ENCODE results near the gene KDM2B.
"Not testable (repeated sequence)": the region's sequence is repeated elsewhere in the genome, so short reads cannot be mapped to it uniquely, and the experiment has no call there.

KDM2B gene

GRCh38 chr12:121583334-121583661, 2.5 kb upstream of the KDM2B start:
- DNase-seq, result not testable (repeated sequence)

GRCh38 chr12:121582583-121583333, 1.9 kb upstream of the KDM2B start:
- DNase-seq, result no peak

GRCh38 chr12:121581686-121582429, 1.0 kb upstream of the KDM2B start:
- no peak for DNase-seq

GRCh38 chr12:121579981-121580868, 598 bp downstream of the KDM2B start:
- DNase-seq, result peak; percentile 67

- peak; percentile 47 for DNase-seq
Observed at GRCh38 chr12:121579190-121579791, 1.5 kb downstream of the KDM2B start.

- DNase-seq, result no peak
Observed at GRCh38 chr12:121578230-121579189, 2.3 kb downstream of the KDM2B start.

- DNase-seq, result no peak
Observed at GRCh38 chr12:121577443-121578180, 3.2 kb downstream of the KDM2B start.

GRCh38 chr12:121576851-121577391, 3.9 kb downstream of the KDM2B start:
- no peak for DNase-seq

- DNase-seq, result no peak
Observed at GRCh38 chr12:121575952-121576625, 4.7 kb downstream of the KDM2B start.

- no peak for DNase-seq
Observed at GRCh38 chr12:121575051-121575450, 5.8 kb downstream of the KDM2B start.

- DNase-seq, result no peak
Observed at GRCh38 chr12:121574025-121574424, 6.8 kb downstream of the KDM2B start.

- no peak for DNase-seq
Observed at GRCh38 chr12:121571920-121572319, 8.9 kb downstream of the KDM2B start.

- DNase-seq, result no peak
Observed at GRCh38 chr12:121570467-121571283, 10.1 kb downstream of the KDM2B start.

GRCh38 chr12:121568971-121569751, 11.7 kb downstream of the KDM2B start:
- no peak for DNase-seq

GRCh38 chr12:121568518-121568917, 12.3 kb downstream of the KDM2B start:
- DNase-seq, result no peak

GRCh38 chr12:121565076-121565475, 15.7 kb downstream of the KDM2B start:
- no peak for DNase-seq

GRCh38 chr12:121562488-121562887, 18.3 kb downstream of the KDM2B start:
- DNase-seq, result no peak

- DNase-seq, result no peak
Observed at GRCh38 chr12:121561009-121561395, 19.8 kb downstream of the KDM2B start.
